Muscle layer of duodenum (tissue), 2 donors: ENCODE results near the gene U2AF1L4.

ENCODE experiments used
- H3K27ac ChIP-seq: one replicate; pipeline ENCODE4 v1.7.0; 2013; ENCODE audit warnings: mild to moderate bottlenecking, low read length
- H3K27me3 ChIP-seq: one replicate; pipeline ENCODE4 v1.7.0; 2013; ENCODE audit warnings: low read depth, mild to moderate bottlenecking, control low read depth, low read length
- H3K36me3 ChIP-seq, 2 donors: one replicate each; pipeline ENCODE4 v1.7.0; 2013; ENCODE audit warnings: low read length in 2 of 2, control low read depth in 1 of 2, mild to moderate bottlenecking in 1 of 2; ENCODE audit not compliant: insufficient read depth in 2 of 2, control insufficient read depth in 1 of 2
- H3K4me1 ChIP-seq, 2 donors: one replicate each; pipeline ENCODE4 v1.7.0; 2013; ENCODE audit warnings: low read length in 2 of 2, mild to moderate bottlenecking in 2 of 2, control low read depth in 1 of 2, moderate library complexity in 1 of 2; ENCODE audit not compliant: insufficient read depth in 2 of 2, control insufficient read depth in 1 of 2
- H3K4me3 ChIP-seq, 2 donors: one replicate each; pipeline ENCODE4 v1.7.0; 2013; ENCODE audit warnings: low read length in 2 of 2, low read depth in 1 of 2, mild to moderate bottlenecking in 1 of 2
- H3K9me3 ChIP-seq, 2 donors: one replicate each; pipeline ENCODE4 v1.7.0; 2013; ENCODE audit warnings: low read length in 2 of 2, control low read depth in 1 of 2, mild to moderate bottlenecking in 1 of 2; ENCODE audit not compliant: control insufficient read depth in 1 of 2
- donor health status: healthy.

U2AF1L4 gene, protein sequence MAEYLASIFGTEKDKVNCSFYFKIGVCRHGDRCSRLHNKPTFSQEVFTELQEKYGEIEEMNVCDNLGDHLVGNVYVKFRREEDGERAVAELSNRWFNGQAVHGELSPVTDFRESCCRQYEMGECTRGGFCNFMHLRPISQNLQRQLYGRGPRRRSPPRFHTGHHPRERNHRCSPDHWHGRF

DNA sequence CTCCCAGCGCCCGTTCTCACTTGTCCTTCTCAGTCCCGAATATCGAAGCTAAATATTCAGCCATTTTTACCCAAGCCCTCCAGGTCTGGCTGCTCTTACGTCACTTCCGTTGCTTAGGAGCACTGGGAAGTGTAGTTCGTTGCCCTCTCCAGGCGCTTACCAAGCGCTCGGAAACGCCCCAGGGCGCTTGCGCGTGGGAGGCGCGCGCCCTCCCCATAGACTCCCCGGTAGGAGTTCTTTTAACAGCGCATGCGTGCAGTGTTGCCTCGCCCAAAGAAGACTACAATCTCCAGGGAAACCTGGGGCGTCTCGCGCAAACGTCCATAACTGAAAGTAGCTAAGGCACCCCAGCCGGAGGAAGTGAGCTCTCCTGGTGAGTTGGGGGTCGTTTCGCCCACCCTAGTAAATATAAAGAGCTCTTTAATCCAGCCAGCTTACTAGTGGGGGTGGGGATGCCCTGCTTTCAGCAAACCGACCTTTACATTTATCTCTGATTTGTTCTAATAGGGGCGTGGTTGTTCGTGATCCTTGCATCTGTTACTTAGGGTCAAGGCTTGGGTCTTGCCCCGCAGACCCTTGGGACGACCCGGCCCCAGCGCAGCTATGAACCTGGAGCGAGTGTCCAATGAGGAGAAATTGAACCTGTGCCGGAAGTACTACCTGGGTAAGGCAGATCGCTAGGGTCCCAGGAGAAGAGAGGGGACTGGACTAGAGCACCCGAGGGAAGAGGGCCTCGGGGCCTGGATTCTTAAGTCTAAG is at the start of gene U2AF1L4, which contains the start of gene PSENEN:
TSS of gene U2AF1L4 (minus strand) at position 91 of the 759 bp plus-strand sequence. CDS start at position 64, 27 bp downstream.
TSS of gene PSENEN (plus strand) at position 324 of the 759 bp plus-strand sequence. CDS start at position 604, 280 bp downstream.
- Histone ChIP-seq H3K9me3 (no peaks in the 10 kb centered on the region), H3K27me3 (no peaks in the 10 kb centered on the region), H3K4me1 (peaks cover 14 to 47% of the 10 kb centered on the region in 2 donors), H3K27ac (peak within 1 kb of the TSS; percentile 98), H3K36me3 (peaks cover 0 to 16% of the 10 kb centered on the region in 2 donors), H3K4me3 (peak within 1 kb of the TSS; percentile 90 to 94)

DNA sequence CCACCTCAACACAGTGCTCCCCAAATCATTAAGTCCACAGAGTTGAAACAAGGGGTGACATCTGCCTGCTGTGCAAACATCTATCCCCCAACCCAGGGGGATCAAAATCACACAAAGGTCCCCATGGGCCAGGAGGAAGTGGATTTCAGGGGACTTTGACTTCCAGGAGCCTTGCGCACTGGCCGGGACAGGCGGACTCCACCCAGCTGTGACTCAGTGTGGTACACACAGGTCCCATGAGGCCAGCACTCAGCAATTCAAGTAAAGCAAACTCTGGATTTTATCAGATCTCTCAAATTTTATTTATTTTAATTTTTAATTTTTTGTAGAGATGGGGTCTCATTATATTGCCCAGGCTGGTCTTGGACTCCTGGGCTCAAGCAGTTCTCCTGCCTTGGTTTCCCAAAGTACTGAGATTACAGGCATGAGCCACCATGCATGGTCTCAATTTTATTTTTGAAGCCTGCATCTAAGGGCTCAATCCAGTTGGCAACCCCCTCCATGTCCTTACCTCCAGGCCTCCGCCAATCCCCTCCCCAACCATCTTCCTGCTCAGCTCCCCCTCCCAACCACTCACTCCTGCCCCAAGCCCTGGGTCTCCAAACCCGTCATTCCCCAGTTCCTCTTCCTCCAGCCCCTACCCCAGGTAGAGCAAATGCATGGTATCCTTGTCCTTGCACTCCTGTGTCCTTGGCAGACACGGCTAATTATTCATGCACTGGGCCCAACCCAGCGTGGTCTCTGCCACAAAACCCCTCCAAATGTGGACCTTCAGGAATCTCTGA is 48.4 kb upstream of the U2AF1L4 start:
- Histone ChIP-seq H3K27me3 (peaks cover 10% of the 10 kb centered on the region), H3K9me3 (no peaks in the 10 kb centered on the region), H3K27ac (no peak overlapping the region), H3K4me3 (no peak overlapping the region), H3K36me3 (no peaks in the 10 kb centered on the region), H3K4me1 (no peaks in the 10 kb centered on the region)

DNA sequence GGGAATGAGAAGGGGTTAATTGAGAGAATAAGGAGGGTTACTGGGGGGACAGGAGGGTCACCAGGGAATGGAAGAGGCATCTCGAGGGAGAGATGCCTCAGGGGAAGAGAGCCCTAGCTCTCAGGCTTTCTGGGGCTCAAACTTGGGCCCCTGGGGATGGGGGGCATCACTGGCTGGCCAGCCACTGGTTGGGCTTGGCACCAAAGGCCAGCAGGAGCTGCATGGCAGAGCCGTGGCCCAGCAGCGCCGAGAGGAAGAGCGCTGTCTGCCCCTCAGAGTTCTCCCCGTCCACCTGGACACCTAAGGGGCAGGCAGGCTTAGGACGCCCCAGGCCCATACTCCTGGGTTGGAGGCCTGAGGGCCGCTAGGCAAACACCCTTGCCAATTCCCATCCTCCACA is 47.7 kb upstream of the U2AF1L4 start:
- H3K27me3 ChIP-seq, result peaks cover 10% of the 10 kb centered on the region
- H3K27ac ChIP-seq, result no peak overlapping the region
- no peak overlapping the region for H3K4me3 ChIP-seq
- H3K9me3 ChIP-seq, result no peaks in the 10 kb centered on the region
- no peaks in the 10 kb centered on the region for H3K4me1 ChIP-seq
- H3K36me3 ChIP-seq, result no peaks in the 10 kb centered on the region

DNA sequence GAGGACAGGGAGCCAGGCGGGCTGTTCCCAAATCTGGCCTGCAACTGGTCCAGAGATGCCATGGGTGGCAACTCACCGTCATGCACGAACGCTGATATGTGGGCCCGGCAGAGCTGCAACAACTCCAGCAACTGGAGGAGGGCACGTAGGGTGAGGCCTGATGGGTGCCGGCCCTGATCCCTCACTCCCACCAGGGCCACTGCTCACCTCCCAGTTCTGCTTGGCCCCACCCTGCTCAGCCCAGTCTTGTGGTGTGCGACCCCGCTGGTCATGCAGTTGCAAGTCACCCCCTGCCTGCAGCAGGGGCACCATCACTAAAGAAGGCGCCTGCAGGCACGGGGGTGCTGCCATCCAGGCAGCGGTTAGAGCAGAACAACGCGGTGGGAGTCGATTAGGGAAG is 47.1 kb upstream of the U2AF1L4 start:
- Histone ChIP-seq H3K36me3 (no peaks in the 10 kb centered on the region), H3K27me3 (peaks cover 10% of the 10 kb centered on the region), H3K27ac (no peak overlapping the region), H3K4me1 (no peaks in the 10 kb centered on the region), H3K4me3 (no peak overlapping the region), H3K9me3 (no peaks in the 10 kb centered on the region)

DNA sequence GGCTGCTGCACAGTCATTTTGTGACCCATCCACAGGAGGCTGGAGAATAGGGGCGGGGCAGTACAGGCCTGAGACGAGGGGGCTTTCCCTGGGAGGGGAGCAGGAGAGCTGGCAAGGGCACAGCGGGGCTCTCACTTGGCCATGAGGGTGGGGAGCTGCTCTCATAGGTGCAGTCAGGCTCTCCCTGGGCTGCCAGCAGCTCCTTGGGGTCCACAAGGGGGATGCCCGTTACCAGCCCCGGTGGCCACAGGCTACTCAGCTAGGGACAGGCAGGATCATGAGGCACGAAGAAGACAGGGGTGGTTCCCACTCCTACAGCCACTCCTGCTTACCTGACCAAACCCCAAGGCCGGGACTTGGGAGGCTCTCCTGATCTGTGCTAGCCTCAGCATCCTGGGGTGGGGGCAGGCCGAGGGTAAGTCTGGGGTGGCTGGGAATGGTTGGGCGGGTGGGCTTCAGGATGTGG is 46.6 kb upstream of the U2AF1L4 start:
- Histone ChIP-seq H3K4me1 (no peaks in the 10 kb centered on the region), H3K27ac (no peak overlapping the region), H3K4me3 (no peak overlapping the region), H3K27me3 (peaks cover 6% of the 10 kb centered on the region), H3K9me3 (no peaks in the 10 kb centered on the region), H3K36me3 (no peaks in the 10 kb centered on the region)

DNA sequence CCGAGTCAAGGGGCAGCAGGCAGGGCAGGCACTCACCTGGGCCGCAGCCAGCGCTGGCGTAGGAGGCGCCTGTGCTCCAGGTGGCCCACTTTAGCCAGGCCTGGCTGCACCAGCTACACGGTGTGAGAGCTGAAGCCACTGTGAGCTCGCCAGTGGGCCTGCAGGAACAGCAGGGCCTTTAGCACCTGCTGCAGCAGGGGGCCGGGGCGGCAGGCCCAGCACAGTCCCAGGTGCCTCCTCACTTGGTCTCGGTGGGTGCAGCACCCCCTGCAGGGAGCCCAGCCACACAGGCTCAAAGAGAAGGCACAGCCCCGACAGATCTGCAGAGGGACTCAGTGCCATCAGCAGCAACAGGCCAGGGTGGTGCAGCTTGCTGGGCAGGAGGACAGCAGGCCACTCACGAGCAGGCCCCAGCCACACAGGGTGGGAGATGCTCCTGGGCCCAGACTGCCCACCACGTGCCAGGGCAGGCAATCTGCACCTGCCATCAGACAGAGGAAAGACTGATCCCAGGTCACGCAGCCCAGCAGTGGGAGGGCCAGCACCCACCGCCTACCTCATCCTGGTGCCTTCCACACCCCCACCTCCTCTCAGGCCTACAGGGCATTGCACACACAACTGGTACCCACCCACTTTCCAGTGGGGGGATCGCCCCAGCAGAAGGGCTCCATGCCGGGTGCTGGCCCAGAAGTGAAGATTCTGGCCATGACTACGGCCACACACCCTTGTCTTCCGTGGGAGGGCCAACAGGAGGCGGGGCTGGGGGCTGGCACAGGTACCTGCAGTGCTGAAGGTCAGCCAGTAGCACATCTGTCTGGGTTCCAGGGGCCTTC is 46.0 kb upstream of the U2AF1L4 start:
- H3K4me3 ChIP-seq, result no peak overlapping the region
- H3K4me1 ChIP-seq, result no peaks in the 10 kb centered on the region
- H3K27ac ChIP-seq, result no peak overlapping the region
- H3K27me3 ChIP-seq, result no peaks in the 10 kb centered on the region
- no peaks in the 10 kb centered on the region for H3K9me3 ChIP-seq
- no peaks in the 10 kb centered on the region for H3K36me3 ChIP-seq

DNA sequence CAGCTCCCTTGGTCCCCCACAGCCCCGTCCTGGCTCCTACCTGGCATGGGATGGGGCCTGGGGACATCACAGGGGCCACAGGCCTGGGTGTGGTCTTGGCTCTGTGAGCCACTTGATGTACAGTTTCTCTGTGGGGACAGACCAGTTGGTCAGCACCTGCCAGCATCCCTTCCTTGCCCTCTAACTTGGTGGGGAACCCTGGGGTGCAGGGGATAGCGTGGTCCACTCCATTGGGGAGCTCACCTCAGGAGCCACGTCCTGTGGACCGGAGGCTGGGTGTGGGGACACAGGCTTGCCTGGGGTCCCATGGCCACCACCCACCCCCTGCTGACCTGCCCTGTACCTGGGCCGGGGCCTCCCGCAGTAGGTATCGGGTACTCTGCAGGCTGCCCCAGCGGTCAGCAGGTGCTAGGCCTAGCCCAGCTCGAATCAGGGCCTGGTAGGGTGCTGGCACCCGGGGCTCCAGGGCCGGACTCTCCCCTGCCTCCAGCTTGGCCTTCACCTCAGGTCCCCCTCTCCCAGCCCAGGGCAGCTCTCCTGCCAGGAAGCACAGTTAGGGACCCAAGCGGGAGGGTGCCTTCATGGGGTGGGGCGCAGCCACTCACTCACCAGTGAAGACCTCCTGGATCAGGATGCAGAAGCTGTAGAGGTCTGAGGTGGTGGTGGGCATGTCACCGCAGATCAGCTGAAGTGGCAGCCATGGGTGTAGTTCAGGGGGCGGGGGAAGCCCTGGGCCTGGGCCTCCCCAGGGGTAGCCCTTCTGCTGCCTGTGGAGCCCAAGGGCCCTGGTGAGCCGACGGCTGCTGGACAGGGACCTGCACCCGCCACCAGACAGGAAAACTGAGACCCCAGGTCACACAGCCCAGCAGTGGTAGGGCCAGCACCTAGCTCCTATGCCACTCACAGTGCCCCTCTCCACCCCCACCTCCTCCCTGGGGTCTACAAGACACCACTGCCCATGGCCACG is 45.0 kb upstream of the U2AF1L4 start:
- Histone ChIP-seq H3K4me3 (no peak overlapping the region), H3K9me3 (no peaks in the 10 kb centered on the region), H3K36me3 (peaks cover 0 to 2% of the 10 kb centered on the region in 2 donors), H3K27ac (no peak overlapping the region), H3K4me1 (no peaks in the 10 kb centered on the region), H3K27me3 (no peaks in the 10 kb centered on the region)

DNA sequence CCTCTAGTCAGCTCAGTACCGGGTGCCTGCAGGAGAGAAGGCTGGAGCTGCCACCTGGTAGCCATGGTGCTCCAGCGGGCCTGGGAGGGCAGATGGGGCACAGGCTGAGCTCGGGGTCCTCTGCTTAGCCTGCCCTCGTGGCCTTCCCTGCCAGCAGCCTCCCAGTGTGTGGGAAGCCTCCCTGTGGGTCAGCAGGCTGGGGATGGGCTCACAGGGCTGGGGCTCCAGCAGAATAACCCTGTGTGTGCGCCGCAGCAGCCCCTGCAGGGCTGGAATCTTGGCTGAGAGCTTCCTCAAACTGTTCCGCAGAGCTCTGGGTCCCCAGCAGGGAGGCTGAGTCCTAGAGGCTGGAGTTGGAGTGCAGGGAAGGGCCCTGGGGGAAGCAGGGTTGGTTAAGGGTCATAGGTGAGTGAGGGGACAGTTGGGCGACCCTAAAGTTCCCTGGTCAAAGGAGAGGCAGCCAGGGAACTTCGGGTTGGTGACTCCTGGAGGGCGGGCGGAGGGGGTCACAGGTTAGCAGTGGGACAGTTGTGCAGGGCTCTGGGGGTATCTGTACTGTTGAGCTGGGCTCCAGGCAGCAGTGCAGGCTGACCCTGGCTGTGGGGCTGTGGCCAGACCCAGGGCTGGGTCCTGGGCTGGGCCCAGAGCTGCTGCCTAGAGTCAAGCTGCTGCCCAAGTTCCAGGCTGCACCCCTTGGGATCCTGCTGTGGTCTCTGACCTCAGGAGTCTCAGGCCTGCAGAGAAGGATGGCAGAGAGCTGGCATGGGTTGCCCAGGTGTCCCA is 44.2 kb upstream of the U2AF1L4 start:
- H3K9me3 ChIP-seq, result no peaks in the 10 kb centered on the region

DNA sequence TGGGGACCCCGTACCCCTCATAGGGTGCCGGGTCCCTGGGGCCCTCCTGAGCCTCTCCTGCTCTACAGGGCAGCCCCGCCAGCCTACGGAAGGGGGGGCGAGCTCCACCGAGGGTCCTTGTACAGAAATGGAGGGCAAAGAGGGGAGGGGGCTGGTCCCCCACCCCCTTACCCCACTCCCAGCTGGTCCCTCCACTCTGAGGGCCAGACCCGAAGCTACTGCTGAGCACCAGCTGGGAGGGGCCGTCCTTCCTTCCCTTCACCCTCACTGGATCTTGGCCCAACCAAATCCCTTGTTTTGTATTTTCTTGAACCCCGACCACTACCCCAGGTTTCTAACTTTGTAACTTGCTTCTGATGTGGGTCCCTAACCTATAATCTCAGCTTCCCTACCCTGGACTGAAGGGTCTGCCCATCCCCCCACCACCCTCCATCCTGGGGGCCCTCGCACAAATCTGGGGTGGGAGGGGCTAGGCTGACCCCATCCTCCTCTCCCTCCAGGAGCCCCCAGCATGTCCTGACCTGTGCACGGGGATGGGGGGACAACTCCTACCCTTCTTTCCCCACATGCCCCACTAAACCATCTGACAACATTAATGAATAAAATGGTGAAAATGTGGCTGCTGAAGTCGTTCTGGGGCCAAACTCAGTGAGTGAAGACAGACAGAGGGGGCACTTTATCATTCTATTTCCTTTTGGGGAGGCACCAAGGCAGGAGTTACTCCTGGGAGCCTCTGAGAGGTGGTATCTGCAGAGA is 43.2 kb upstream of the U2AF1L4 start:
- no peaks in the 10 kb centered on the region for H3K4me1 ChIP-seq

More for the DNA sequence above, 44.2 kb upstream of the U2AF1L4 start:
- H3K4me1 ChIP-seq, result no peaks in the 10 kb centered on the region
- H3K27ac ChIP-seq, result no peak overlapping the region
- H3K4me3 ChIP-seq, result no peak overlapping the region
- H3K36me3 ChIP-seq, result peaks cover 0 to 8% of the 10 kb centered on the region in 2 donors
- no peaks in the 10 kb centered on the region for H3K27me3 ChIP-seq

More for the DNA sequence above, 43.2 kb upstream of the U2AF1L4 start:
- no peak overlapping the region for H3K27ac ChIP-seq
- no peaks in the 10 kb centered on the region for H3K9me3 ChIP-seq
- peaks cover 0 to 8% of the 10 kb centered on the region in 2 donors for H3K36me3 ChIP-seq
- no peak overlapping the region for H3K4me3 ChIP-seq
- H3K27me3 ChIP-seq, result no peaks in the 10 kb centered on the region
